Neural cell (in vitro differentiated cells): ENCODE results near the gene NCK1.

ENCODE experiments used
- CTCF ChIP-seq: fragments of 450-650 bp; IDR thresholded peaks from 2 replicates; pipeline ENCODE4 v1.5.1; 2014; ENCODE audit warnings: antibody characterized with exemption, mild to moderate bottlenecking, moderate library complexity; ENCODE audit not compliant: poor library complexity, severe bottlenecking
- EP300 ChIP-seq: fragments of 450-650 bp; conservative IDR thresholded peaks from 2 replicates; pipeline ENCODE4 v1.6.1; 2014; ENCODE audit warnings: antibody characterized with exemption, mild to moderate bottlenecking, moderate library complexity; ENCODE audit not compliant: poor library complexity, severe bottlenecking
- POLR2AphosphoS5 ChIP-seq: IDR thresholded peaks from 2 replicates; pipeline ENCODE4 v1.6.1; 2012
- RAD21 ChIP-seq: fragments of 450-650 bp; conservative IDR thresholded peaks from 2 replicates; pipeline ENCODE4 v1.6.1; 2014; ENCODE audit warnings: antibody characterized with exemption, mild to moderate bottlenecking, moderate library complexity
- REST ChIP-seq: IDR thresholded peaks from 2 replicates; pipeline ENCODE4 v1.6.1; 2012; ENCODE audit warnings: borderline replicate concordance
- TAF1 ChIP-seq: IDR thresholded peaks from 2 replicates; pipeline ENCODE4 v1.6.1; 2012; ENCODE audit warnings: low read depth

- TF ChIP-seq CTCF: no peak
- no peak for TF ChIP-seq POLR2AphosphoS5
- no peak for TF ChIP-seq REST
- no peak for TF ChIP-seq EP300
- TF ChIP-seq TAF1: no peak
- TF ChIP-seq RAD21: no peak
Measured at GRCh38 chr3:136919799-136920580, 58.0 kb downstream of the NCK1 start.
